GM23338 (cell line): ENCODE data around the gene NSMCE1. TPM values are rescaled to one million over a fixed set of nuclear protein-coding genes. Genes with fewer than 3 reads are reported as not detected.

Source experiments
- ATAC-seq: fragments of 200-7000 bp; cut with Tn5 transposase; 3 replicates; pipeline ENCODE4 v1.9.1; 2020
- DNase-seq: peaks from one replicate; pipeline ENCODE4 v3.0.0-alpha.2; 2015; ENCODE audit warnings: low spot score
- H2AFZ ChIP-seq: fragments of 200-600 bp; sonication (generic); 2 replicates; pipeline ENCODE4 v1.8.0; 2016; ENCODE audit warnings: antibody characterized with exemption, mild to moderate bottlenecking, moderate library complexity
- H3F3A ChIP-seq: fragments of 200-600 bp; sonication (generic); replicated peaks from 2 replicates; pipeline ENCODE4 v1.8.0; 2017; ENCODE audit warnings: antibody characterized with exemption, mixed run types, low read depth
- H3K27ac ChIP-seq: fragments of 200-600 bp; sonication (generic); 2 replicates; pipeline ENCODE4 v1.6.1; 2016; ENCODE audit warnings: low read depth
- H3K27me3 ChIP-seq: fragments of 200-600 bp; sonication (generic); 2 replicates; pipeline ENCODE4 v1.8.0; 2016; ENCODE audit warnings: mild to moderate bottlenecking, mixed run types, moderate library complexity; ENCODE audit not compliant: insufficient read depth
- H3K36me3 ChIP-seq: fragments of 200-600 bp; sonication (generic); 2 replicates; pipeline ENCODE4 v1.8.0; 2016; ENCODE audit warnings: mild to moderate bottlenecking; ENCODE audit not compliant: insufficient read depth
- H3K4me1 ChIP-seq: fragments of 200-600 bp; sonication (generic); 2 replicates; pipeline ENCODE4 v1.8.0; 2016; ENCODE audit warnings: mild to moderate bottlenecking, moderate library complexity; ENCODE audit not compliant: insufficient read depth
- H3K4me2 ChIP-seq: fragments of 200-600 bp; sonication (generic); 2 replicates; pipeline ENCODE4 v1.7.1; 2017; ENCODE audit warnings: mixed run types
- H3K4me3 ChIP-seq: fragments of 200-600 bp; sonication (generic); 2 replicates; pipeline ENCODE4 v1.6.1; 2016; ENCODE audit warnings: mixed run types
- H3K79me2 ChIP-seq: fragments of 200-600 bp; sonication (generic); replicated peaks from 2 replicates; pipeline ENCODE4 v1.8.0; 2017; ENCODE audit warnings: mild to moderate bottlenecking; ENCODE audit not compliant: insufficient read depth
- H3K9me2 ChIP-seq: fragments of 200-600 bp; sonication (generic); 2 replicates; pipeline ENCODE4 v1.8.0; 2017; ENCODE audit not compliant: insufficient read depth
- H4K20me1 ChIP-seq: fragments of 200-600 bp; sonication (generic); replicated peaks from 2 replicates; pipeline ENCODE4 v1.8.0; 2017; ENCODE audit warnings: mild to moderate bottlenecking; ENCODE audit not compliant: insufficient read depth
- H3K27ac Mint-ChIP-seq: 2 replicates; pipeline ENCODE4 v1.8.0; 2020; ENCODE audit warnings: inconsistent platforms, mild to moderate bottlenecking, moderate library complexity, mixed read lengths
- H3K27me3 Mint-ChIP-seq: 3 replicates; pipeline ENCODE4 v1.8.0; 2022; ENCODE audit warnings: low read depth, mild to moderate bottlenecking, moderate library complexity, mixed read lengths, inconsistent platforms; ENCODE audit not compliant: insufficient read depth, poor library complexity
- H3K36me3 Mint-ChIP-seq: 3 replicates; pipeline ENCODE4 v1.8.0; 2021; ENCODE audit warnings: low read depth, mild to moderate bottlenecking, inconsistent platforms, moderate library complexity, mixed read lengths
- H3K4me1 Mint-ChIP-seq: 3 replicates; pipeline ENCODE4 v1.8.0; 2020; ENCODE audit warnings: mild to moderate bottlenecking, inconsistent platforms, mixed read lengths
- H3K4me3 Mint-ChIP-seq: 3 replicates; pipeline ENCODE4 v1.8.0; 2021; ENCODE audit warnings: moderate library complexity, mild to moderate bottlenecking, inconsistent platforms, mixed read lengths
- H3K9me3 Mint-ChIP-seq: 3 replicates; pipeline ENCODE4 v1.8.0; 2020; ENCODE audit warnings: moderate library complexity, mild to moderate bottlenecking, inconsistent platforms, mixed read lengths
- CREB1 ChIP-seq: fragments of 250-450 bp; sonication (Bioruptor Pico); IDR thresholded peaks from 2 replicates; pipeline ENCODE4 v1.5.0; 2020; ENCODE audit warnings: low read depth, mild to moderate bottlenecking, moderate library complexity
- CTCF ChIP-seq, 2 experiments: fragments of 200-600 bp in 1 of 2; sonication (generic) in 1 of 2; conservative IDR thresholded peaks; 2 replicates each; pipeline versions ENCODE4 v1.5.1 to v1.6.1; 2016 to 2017; ENCODE audit warnings: antibody characterized with exemption in 2 of 2, low read depth in 2 of 2, mild to moderate bottlenecking in 2 of 2, moderate library complexity in 1 of 2
- ETS1 ChIP-seq: IDR thresholded peaks from 2 replicates; pipeline ENCODE4 v1.6.1; 2016; ENCODE audit warnings: antibody characterized with exemption
- EZH2 ChIP-seq: fragments of 200-600 bp; sonication (generic); IDR thresholded peaks from one replicate; pipeline ENCODE4 v1.8.0; 2017; ENCODE audit warnings: antibody characterized with exemption, mild to moderate bottlenecking, low read depth; ENCODE audit not compliant: unreplicated experiment
- EZH2phosphoT487 ChIP-seq: fragments of 200-600 bp; sonication (generic); IDR thresholded peaks from one replicate; pipeline ENCODE4 v1.8.1; 2018; ENCODE audit warnings: antibody characterized with exemption; ENCODE audit not compliant: unreplicated experiment
- JUNB ChIP-seq: IDR thresholded peaks from one replicate; pipeline ENCODE4 v1.6.1; 2016; ENCODE audit warnings: antibody characterized with exemption; ENCODE audit not compliant: unreplicated experiment
- NANOG ChIP-seq: IDR thresholded peaks from 2 replicates; pipeline ENCODE4 v1.6.1; 2016; ENCODE audit warnings: antibody characterized with exemption, borderline replicate concordance
- POLR2AphosphoS5 ChIP-seq: IDR thresholded peaks from 2 replicates; pipeline ENCODE4 v1.6.1; 2016; ENCODE audit warnings: antibody characterized with exemption, low read depth
- REST ChIP-seq: IDR thresholded peaks from one replicate; pipeline ENCODE4 v1.6.1; 2018; ENCODE audit warnings: antibody characterized with exemption; ENCODE audit not compliant: unreplicated experiment
- STAT1 ChIP-seq: IDR thresholded peaks from one replicate; pipeline ENCODE4 v1.6.1; 2016; ENCODE audit warnings: antibody characterized with exemption; ENCODE audit not compliant: unreplicated experiment
- ZNF114 ChIP-seq: fragments of 250-450 bp; sonication (Bioruptor Pico); IDR thresholded peaks from 2 replicates; pipeline ENCODE4 v1.5.0; 2020; ENCODE audit warnings: mild to moderate bottlenecking, moderate library complexity
- polyA plus RNA-seq: library from polyadenylated mRNA; unstranded; fragments of >200 nt; fragmentation: Nextera tagmentation; extraction: Ambion mirVana; gene quantifications from 2 replicates; pipeline ENCODE4 v1.2.1, GENCODE V29; 2016
- total RNA-seq: library from RNA; depleted of rRNA; stranded (reverse); fragments of >200 nt; shearing (Covaris generic); gene quantifications from 2 replicates; pipeline ENCODE4 v1.2.3, GENCODE V29; 2014

Gene NSMCE1
- total and polyA plus RNA-seq, 2 experiments from 2014 or later = 30.6 to 50.8 TPM

GRCh38 chr16:27237219-27238015 lies 31.2 kb downstream of the NSMCE1 start (continued):
- no peak for TF ChIP-seq JUNB
- no peak for TF ChIP-seq STAT1
- no peak for TF ChIP-seq ZNF114 (CRISPR knock-in tag)
- TF ChIP-seq REST = no peak
- TF ChIP-seq ETS1 = no peak
- TF ChIP-seq CTCF (conservative IDR thresholded peaks at IDR 0.05; ENCODE audit: low read depth in 2 of 2) = no peak
- TF ChIP-seq EZH2 = no peak
- no peak for TF ChIP-seq NANOG
- TF ChIP-seq CREB1 (CRISPR knock-in tag) = no peak

- peaks cover 24% of the 10 kb centered on the region for H3K4me1 Mint-ChIP-seq
- no peak overlapping the region for H3K4me3 ChIP-seq
- DNase-seq = no peak
- H3K4me2 ChIP-seq = no peak overlapping the region
- H3K4me1 ChIP-seq = no peaks in the 10 kb centered on the region
- no peak overlapping the region for H2AFZ ChIP-seq
- no peaks in the 10 kb centered on the region for H3K27me3 ChIP-seq
- no peak overlapping the region for H3K27ac ChIP-seq
- H3K9me2 ChIP-seq = no peaks in the 10 kb centered on the region
- no peaks in the 10 kb centered on the region for H4K20me1 ChIP-seq
- no peaks in the 10 kb centered on the region for H3K79me2 ChIP-seq
- peaks cover 3% of the 10 kb centered on the region for H3K27me3 Mint-ChIP-seq
- H3K4me3 Mint-ChIP-seq = no peak overlapping the region
- no peaks in the 10 kb centered on the region for H3K36me3 Mint-ChIP-seq
- no peaks in the 10 kb centered on the region for H3F3A ChIP-seq
- no peaks in the 10 kb centered on the region for H3K9me3 Mint-ChIP-seq
- no peak for ATAC-seq
- H3K27ac Mint-ChIP-seq = peak overlapping the region; percentile 38; the same call in 1 of the 2 replicates
- no peaks in the 10 kb centered on the region for H3K36me3 ChIP-seq
- no peak for TF ChIP-seq REST
- TF ChIP-seq EZH2phosphoT487 = no peak
- no peak for TF ChIP-seq JUNB
- TF ChIP-seq POLR2AphosphoS5 = no peak
- no peak for TF ChIP-seq EZH2
- TF ChIP-seq NANOG = no peak
- TF ChIP-seq CREB1 (CRISPR knock-in tag) = no peak
- no peak for TF ChIP-seq STAT1
Measured at GRCh38 chr16:27236635-27237218, 31.8 kb downstream of the NSMCE1 start.
